SK-N-MC (cell line): ENCODE measurements around the gene S100PBP.

Experiments used
- DNase-seq: peaks from one replicate; pipeline ENCODE4 v3.0.0-alpha.2; 2011; ENCODE audit warnings: low read depth, low spot score
- H3K27ac ChIP-seq: fragments of 200-600 bp; sonication (generic); 2 replicates; pipeline ENCODE4 v1.5.1; 2016; ENCODE audit warnings: mixed run types
- H3K36me3 ChIP-seq: fragments of 200-600 bp; sonication (generic); 2 replicates; pipeline ENCODE4 v1.6.1; 2017; ENCODE audit warnings: antibody characterized with exemption, low read length, mixed read lengths; ENCODE audit not compliant: insufficient read depth
- H3K4me3 ChIP-seq: fragments of 200-600 bp; sonication (generic); 2 replicates; pipeline ENCODE4 v1.5.1; 2016
- H3K9ac ChIP-seq: fragments of 200-600 bp; sonication (generic); 2 replicates; pipeline ENCODE4 v1.8.0; 2017; ENCODE audit warnings: mixed run types, mixed read lengths; ENCODE audit not compliant: insufficient read length
- H3K9me3 ChIP-seq: fragments of 200-600 bp; sonication (generic); 2 replicates; pipeline ENCODE4 v1.6.1; 2017; ENCODE audit warnings: low read depth, mild to moderate bottlenecking, antibody characterized with exemption, low read length, moderate library complexity, mixed read lengths
- EZH2 ChIP-seq: fragments of 200-600 bp; sonication (generic); IDR thresholded peaks from one replicate; pipeline ENCODE4 v1.6.1; 2017; ENCODE audit warnings: antibody characterized with exemption
- FOXP2 ChIP-seq: optimal IDR thresholded peaks from 2 replicates; pipeline ENCODE3; 2011; ENCODE audit warnings: mild to moderate bottlenecking, moderate library complexity; ENCODE audit not compliant: insufficient read depth; ENCODE audit errors: extremely low read length, control extremely low read depth
- POLR2AphosphoS5 ChIP-seq: IDR thresholded peaks from 2 replicates; pipeline ENCODE4 v1.6.1; 2012; ENCODE audit warnings: mild to moderate bottlenecking, low read depth, low read length, borderline replicate concordance

S100PBP gene

DNA sequence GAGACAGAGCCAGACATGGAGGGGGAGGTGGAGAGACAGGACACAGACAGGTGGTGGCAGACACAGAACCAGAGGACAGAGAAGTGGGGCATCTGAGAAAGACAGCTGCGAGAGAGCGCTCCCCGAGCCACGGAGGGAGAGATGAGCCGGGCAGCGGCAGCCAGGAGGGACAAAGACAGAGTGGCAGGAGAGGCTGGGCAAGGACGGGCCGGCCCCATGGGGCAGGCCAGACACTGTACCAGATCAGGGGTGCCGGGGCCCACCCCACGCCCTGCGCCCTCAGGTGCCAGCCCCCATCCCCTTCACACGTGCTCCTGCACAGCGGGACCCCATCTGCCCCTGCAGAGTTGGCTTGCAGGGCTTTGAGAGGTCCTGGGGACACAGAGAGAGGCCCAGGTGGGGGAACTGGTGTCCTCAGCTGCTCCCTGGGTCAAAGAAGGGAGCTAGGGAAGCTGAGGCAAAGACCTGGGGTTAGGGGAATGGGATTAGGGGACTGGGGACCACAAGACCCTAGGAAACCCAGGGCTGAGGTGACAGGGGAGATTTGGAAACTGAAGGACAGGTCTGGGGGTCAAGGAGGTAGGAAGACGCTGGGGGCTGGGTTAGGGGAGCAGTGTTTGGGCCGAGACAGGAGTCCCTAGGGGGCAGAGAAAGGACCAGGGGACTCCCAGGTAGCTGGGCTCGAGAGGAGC lies 52.6 kb downstream of the S100PBP start:
- H3K27ac ChIP-seq = no peak overlapping the region
- H3K4me3 ChIP-seq = no peak overlapping the region
- DNase-seq = no peak

GRCh38 chr1:32870615-32871363 lies 53.3 kb downstream of the S100PBP start, which contains the start of gene FNDC5:
FNDC5 (minus strand) TSS chr1:32870912.
- TF ChIP-seq EZH2 (no peak), POLR2AphosphoS5 (no peak), FOXP2 (no peak)
- H3K4me3 ChIP-seq = peak within 1 kb of the TSS; percentile 58
- H3K9me3 ChIP-seq = no peaks in the 10 kb centered on the region
- DNase-seq = no peak
- H3K36me3 ChIP-seq = no peaks in the 10 kb centered on the region
- H3K27ac ChIP-seq = no peak within 1 kb of the TSS
- no peak within 1 kb of the TSS for H3K9ac ChIP-seq

More for the DNA sequence above, 52.6 kb downstream of the S100PBP start:
- TF ChIP-seq FOXP2 = no peak
- no peak for TF ChIP-seq EZH2
- no peak for TF ChIP-seq POLR2AphosphoS5
- Histone ChIP-seq H3K9me3 (no peaks in the 10 kb centered on the region), H3K9ac (no peak overlapping the region), H3K36me3 (no peaks in the 10 kb centered on the region)

DNA sequence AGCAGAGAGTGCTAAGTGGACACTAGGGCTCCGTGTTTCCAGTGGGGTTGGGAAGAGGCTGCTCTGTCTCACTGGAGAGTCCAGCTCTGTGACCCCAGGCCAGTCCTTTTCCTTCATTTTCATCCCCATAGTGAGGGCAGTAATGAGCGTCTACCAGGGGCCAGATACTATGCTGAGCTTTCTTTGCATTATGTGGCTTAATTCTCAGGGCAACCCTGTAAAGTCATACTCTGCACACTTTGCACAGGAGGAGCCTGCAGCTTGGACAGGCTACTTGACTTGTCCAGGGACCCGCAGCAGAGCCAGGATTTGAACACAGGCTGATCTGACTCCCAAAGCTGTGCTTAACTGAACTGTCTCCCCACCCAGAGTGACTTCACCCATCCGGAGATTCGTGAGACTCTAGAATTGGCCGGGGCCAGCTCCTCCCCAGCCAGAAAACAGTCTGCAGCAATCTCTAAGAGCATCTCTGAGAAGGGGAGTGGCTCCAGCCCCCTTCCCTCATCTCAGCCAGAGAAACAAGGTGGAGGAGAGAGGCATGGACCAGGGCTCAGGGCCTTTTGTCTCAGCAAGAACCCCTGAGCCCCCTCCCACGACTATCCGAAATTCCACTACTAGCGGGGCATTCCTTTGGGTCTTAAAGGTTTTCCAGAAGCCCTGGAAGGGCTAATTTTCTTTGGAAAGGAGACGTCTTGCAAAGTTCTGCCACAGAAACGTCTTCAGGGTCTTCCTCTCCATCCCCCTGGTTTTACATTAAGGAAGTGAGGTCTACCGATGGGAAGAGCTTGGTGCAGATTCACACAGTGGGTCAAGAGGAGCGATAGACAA lies 54.1 kb downstream of the S100PBP start:
- no peaks in the 10 kb centered on the region for H3K36me3 ChIP-seq
- no peak overlapping the region for H3K9ac ChIP-seq
- H3K4me3 ChIP-seq = peak overlapping the region; percentile 58
- H3K9me3 ChIP-seq = no peaks in the 10 kb centered on the region
- no peak for TF ChIP-seq FOXP2
- H3K27ac ChIP-seq = no peak overlapping the region
- no peak for DNase-seq

DNA sequence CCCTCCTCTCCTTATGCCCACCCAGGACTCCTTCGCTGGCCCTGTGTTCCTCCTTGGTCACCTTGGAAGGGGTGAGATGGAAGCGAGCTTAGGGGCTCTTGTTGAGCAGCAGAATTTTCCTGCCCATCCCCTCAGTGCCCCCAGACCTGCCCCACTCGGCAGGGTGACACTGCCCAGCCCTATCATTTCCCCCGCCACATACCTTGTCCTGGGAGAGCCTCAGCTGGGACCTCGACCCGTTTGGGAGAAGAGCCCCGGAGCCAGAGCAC lies 54.7 kb downstream of the S100PBP start:
- no peak overlapping the region for H3K27ac ChIP-seq
- H3K9ac ChIP-seq = no peak overlapping the region
- H3K4me3 ChIP-seq = no peak overlapping the region
- TF ChIP-seq EZH2 (no peak), FOXP2 (no peak), POLR2AphosphoS5 (no peak)
- H3K9me3 ChIP-seq = no peaks in the 10 kb centered on the region
- DNase-seq = no peak
- no peaks in the 10 kb centered on the region for H3K36me3 ChIP-seq

GRCh38 chr1:32873484-32873883 lies 56.0 kb downstream of the S100PBP start:
- no peaks in the 10 kb centered on the region for H3K9me3 ChIP-seq

DNA sequence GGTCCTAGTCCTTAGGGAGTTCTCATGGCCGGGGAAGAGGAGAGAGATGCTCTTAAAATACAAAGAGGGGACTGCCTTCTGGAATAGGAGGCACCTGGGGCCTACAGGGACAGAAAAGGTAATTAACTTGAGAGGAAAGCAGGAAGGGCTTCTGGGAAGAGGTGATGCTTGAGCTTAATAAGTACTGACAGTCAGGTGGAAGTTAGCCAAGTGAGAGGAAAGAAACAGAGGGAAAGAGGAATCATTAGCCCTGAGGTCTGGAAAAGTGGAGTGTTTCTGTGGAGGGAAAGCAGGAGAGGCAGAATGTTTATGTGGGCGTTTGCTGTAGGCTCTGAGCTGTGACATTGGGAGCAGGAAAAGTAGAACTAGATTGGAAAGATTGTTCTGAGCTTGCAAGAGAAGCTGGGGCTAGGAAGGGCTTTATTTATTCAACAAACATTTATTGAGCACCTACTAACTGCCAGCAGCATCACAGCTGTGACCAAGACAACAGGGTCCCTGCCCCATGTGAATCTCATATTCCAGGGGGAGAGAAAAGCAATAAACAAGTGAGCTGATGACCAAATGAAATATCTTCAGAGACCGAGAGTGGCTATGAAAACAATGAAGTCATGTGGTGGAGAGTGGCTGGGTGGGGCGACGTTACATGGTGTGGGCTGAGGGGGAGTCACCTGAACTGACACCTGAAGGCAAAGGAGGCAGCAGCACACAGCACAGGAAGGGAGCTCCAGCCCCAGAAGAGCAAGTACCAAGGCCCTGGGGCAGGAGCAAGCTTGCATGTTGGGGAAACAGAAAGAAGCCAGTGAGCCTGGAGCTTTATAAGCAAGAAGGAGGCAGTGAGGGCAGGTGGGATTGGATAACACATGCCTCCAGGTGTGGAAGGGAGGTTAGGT lies 57.7 kb downstream of the S100PBP start:
- Histone ChIP-seq H3K9ac (no peak overlapping the region), H3K36me3 (no peaks in the 10 kb centered on the region), H3K4me3 (no peak overlapping the region), H3K9me3 (no peaks in the 10 kb centered on the region), H3K27ac (no peak overlapping the region)
- no peak for TF ChIP-seq EZH2
- no peak for DNase-seq

More at GRCh38 chr1:32873484-32873883, 56.0 kb downstream of the S100PBP start:
- no peak for TF ChIP-seq POLR2AphosphoS5
- TF ChIP-seq EZH2 = no peak
- no peak for TF ChIP-seq FOXP2
- DNase-seq = no peak
- Histone ChIP-seq H3K36me3 (no peaks in the 10 kb centered on the region), H3K27ac (no peak overlapping the region), H3K4me3 (no peak overlapping the region), H3K9ac (no peak overlapping the region)

GRCh38 chr1:32876341-32877210 lies 59.1 kb downstream of the S100PBP start:
- TF ChIP-seq EZH2 (no peak), FOXP2 (no peak), POLR2AphosphoS5 (no peak)
- no peak for DNase-seq
- Histone ChIP-seq H3K27ac (no peak overlapping the region), H3K9ac (no peak overlapping the region), H3K9me3 (no peaks in the 10 kb centered on the region), H3K36me3 (no peaks in the 10 kb centered on the region), H3K4me3 (no peak overlapping the region)
